Measurements from ENCODE around the gene PPP2R3A. TPM values are rescaled to one million over a fixed set of nuclear protein-coding genes. Genes with fewer than 3 reads are reported as not detected.

Gene PPP2R3A
- total RNA-seq, 3 donors from 2014 or later (not counting 1 experiment from before 2014, with no cell fraction given) = 0.35 to 0.43 (median 0.40) TPM

DNA sequence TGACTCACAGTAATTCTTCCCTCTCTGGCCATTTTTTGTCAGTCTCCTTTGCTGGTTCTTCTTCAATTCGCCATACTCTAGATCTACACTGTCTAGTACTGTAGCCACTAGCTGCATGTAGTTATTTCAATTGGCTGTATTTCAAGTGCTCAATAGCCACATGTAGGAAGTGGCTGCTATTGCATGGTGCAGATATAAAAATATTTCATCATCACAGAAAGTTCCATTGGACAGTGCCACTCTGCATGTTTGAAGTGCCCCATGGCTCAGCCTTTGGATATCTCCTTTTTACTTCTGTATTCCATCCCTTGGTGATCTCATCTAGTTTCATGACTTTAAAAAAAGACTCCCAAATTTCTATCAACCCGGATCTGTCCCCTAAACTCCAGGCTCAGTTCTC lies 22.1 kb downstream of the PPP2R3A start:
- no peaks in the 10 kb centered on the region for H3K9me3 ChIP-seq (ENCODE audit: control insufficient read depth, insufficient read depth, low read length)
- no peak overlapping the region for H3K27ac ChIP-seq (ENCODE audit: low read length)
- Mint-ChIP-seq H3K9me3 (no peaks in the 10 kb centered on the region), H3K27ac (no peak overlapping the region), H3K4me3 (no peak overlapping the region), H3K36me3 (no peaks in the 10 kb centered on the region), H3K27me3 (ENCODE audit: low read depth in 2 of 2) (peaks cover 4 to 11% of the 10 kb centered on the region in 2 donors), H3K4me1 (no peaks in the 10 kb centered on the region)
- no peaks in the 10 kb centered on the region for H3K4me1 ChIP-seq (ENCODE audit: control insufficient read depth, insufficient read depth, low read length)
- intact Hi-C loops (cut with micrococcal nuclease) = no loop called here
- no peak overlapping the region for H3K4me3 ChIP-seq (ENCODE audit: low read length)
- ATAC-seq = no peak
- WGBS (ENCODE audit: insufficient coverage) = 85% methylated on average over 2 of the region's 2 CpGs
- H3K27me3 ChIP-seq (ENCODE audit: control insufficient read depth, insufficient read depth, low read length) = no peaks in the 10 kb centered on the region
- no peaks in the 10 kb centered on the region for H3K36me3 ChIP-seq (ENCODE audit: control insufficient read depth, insufficient read depth, low read length)
- TF ChIP-seq CTCF (IDR thresholded peaks at IDR 0.05) = no peak
- DNase-seq = no peak

DNA sequence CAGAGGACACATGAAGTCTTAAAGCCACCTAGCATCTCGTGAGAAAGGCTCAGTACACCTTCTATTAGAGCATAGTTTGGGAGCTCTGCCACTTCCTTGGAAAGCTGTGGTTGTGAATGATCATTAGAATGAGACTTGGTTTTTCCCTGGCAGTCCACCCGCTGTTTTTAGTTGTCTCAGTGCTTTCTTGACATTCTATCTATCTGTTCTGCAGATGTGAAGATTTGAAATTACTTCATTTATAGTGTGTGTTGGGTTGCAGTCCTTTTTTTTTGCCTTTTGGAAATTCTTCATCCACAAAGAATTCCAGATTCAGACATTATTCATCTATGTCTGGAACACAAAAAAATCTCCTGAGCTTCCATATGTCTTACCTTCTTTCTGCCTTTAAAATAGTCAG lies 23.7 kb downstream of the PPP2R3A start:
- ATAC-seq (no peak), DNase-seq (no peak)
- Mint-ChIP-seq H3K4me1 (no peaks in the 10 kb centered on the region), H3K27ac (no peak overlapping the region), H3K4me3 (no peak overlapping the region), H3K27me3 (ENCODE audit: low read depth in 2 of 2) (peaks cover 7 to 8% of the 10 kb centered on the region in 2 donors), H3K9me3 (no peaks in the 10 kb centered on the region), H3K36me3 (no peaks in the 10 kb centered on the region)
- H3K27me3 ChIP-seq (ENCODE audit: control insufficient read depth, insufficient read depth, low read length) = no peaks in the 10 kb centered on the region
- H3K4me3 ChIP-seq (ENCODE audit: low read length) = no peak overlapping the region
- TF ChIP-seq CTCF (IDR thresholded peaks at IDR 0.05) = no peak
- H3K27ac ChIP-seq (ENCODE audit: low read length) = no peak overlapping the region
- 78% methylated on average over 2 of the region's 2 CpGs for WGBS (ENCODE audit: insufficient coverage)
- no peaks in the 10 kb centered on the region for H3K4me1 ChIP-seq (ENCODE audit: control insufficient read depth, insufficient read depth, low read length)
- H3K36me3 ChIP-seq (ENCODE audit: control insufficient read depth, insufficient read depth, low read length) = no peaks in the 10 kb centered on the region
- intact Hi-C loops (cut with micrococcal nuclease) = no loop called here
- H3K9me3 ChIP-seq (ENCODE audit: control insufficient read depth, insufficient read depth, low read length) = no peaks in the 10 kb centered on the region

GRCh38 chr3:135990903-135991302 lies 25.4 kb downstream of the PPP2R3A start:
- Mint-ChIP-seq H3K27me3 (ENCODE audit: low read depth in 2 of 2) (peaks cover 7 to 8% of the 10 kb centered on the region in 2 donors), H3K27ac (no peak overlapping the region), H3K36me3 (no peaks in the 10 kb centered on the region), H3K4me1 (no peaks in the 10 kb centered on the region), H3K4me3 (no peak overlapping the region), H3K9me3 (no peaks in the 10 kb centered on the region)
- Histone ChIP-seq H3K27ac (ENCODE audit: low read length) (no peak overlapping the region), H3K4me3 (ENCODE audit: low read length) (no peak overlapping the region), H3K36me3 (ENCODE audit: control insufficient read depth, insufficient read depth, low read length) (no peaks in the 10 kb centered on the region), H3K27me3 (ENCODE audit: control insufficient read depth, insufficient read depth, low read length) (no peaks in the 10 kb centered on the region), H3K4me1 (ENCODE audit: control insufficient read depth, insufficient read depth, low read length) (no peaks in the 10 kb centered on the region), H3K9me3 (ENCODE audit: control insufficient read depth, insufficient read depth, low read length) (no peaks in the 10 kb centered on the region)
- TF ChIP-seq CTCF (IDR thresholded peaks at IDR 0.05) = no peak
- DNase-seq (no peak), ATAC-seq (no peak)
- intact Hi-C loops (cut with micrococcal nuclease) = no loop called here
- 89% methylated on average over 4 of the region's 4 CpGs for WGBS (ENCODE audit: insufficient coverage)

GRCh38 chr3:135991621-135992020 lies 26.1 kb downstream of the PPP2R3A start:
- Histone ChIP-seq H3K27me3 (ENCODE audit: control insufficient read depth, insufficient read depth, low read length) (no peaks in the 10 kb centered on the region), H3K4me3 (ENCODE audit: low read length) (no peak overlapping the region), H3K9me3 (ENCODE audit: control insufficient read depth, insufficient read depth, low read length) (no peaks in the 10 kb centered on the region), H3K27ac (ENCODE audit: low read length) (no peak overlapping the region), H3K36me3 (ENCODE audit: control insufficient read depth, insufficient read depth, low read length) (no peaks in the 10 kb centered on the region), H3K4me1 (ENCODE audit: control insufficient read depth, insufficient read depth, low read length) (no peaks in the 10 kb centered on the region)
- ATAC-seq (no peak), DNase-seq (no peak)
- intact Hi-C loops (cut with micrococcal nuclease) = no loop called here
- no peak for TF ChIP-seq CTCF (IDR thresholded peaks at IDR 0.05)
- no peak overlapping the region for H3K27ac Mint-ChIP-seq
- peaks cover 7 to 8% of the 10 kb centered on the region in 2 donors for H3K27me3 Mint-ChIP-seq (ENCODE audit: low read depth in 2 of 2)
- H3K36me3 Mint-ChIP-seq = no peaks in the 10 kb centered on the region
- no peak overlapping the region for H3K4me3 Mint-ChIP-seq
- WGBS (ENCODE audit: insufficient coverage) = 4% methylated on average over 2 of the region's 2 CpGs
- H3K9me3 Mint-ChIP-seq = no peaks in the 10 kb centered on the region
- no peaks in the 10 kb centered on the region for H3K4me1 Mint-ChIP-seq
